Adrenal gland (tissue), 12 donors: ENCODE measurements around the gene PES1. TPM values are rescaled to one million over a fixed set of nuclear protein-coding genes. Genes with fewer than 3 reads are reported as not detected.
A peak's percentile ranks its signal among the peaks of the same experiment; 100 is the strongest.

Experiments used
- DNase-seq, 7 donors: peaks; one replicate each; pipeline ENCODE4 v3.0.0-alpha.2; 2019 to 2020
- H3K27ac ChIP-seq, 5 donors: fragments of 200-600 bp; sonication (generic) in 4 of 5; 1 replicate in 3 of 5; 2 replicates in 2 of 5; pipeline versions ENCODE4 v1.5.1 to v1.8.0; 2016 to 2020; ENCODE audit warnings: mild to moderate bottlenecking in 1 of 5
- H3K27me3 ChIP-seq: fragments of 200-600 bp; 2 replicates; pipeline ENCODE4 v1.8.0; 2021
- H3K36me3 ChIP-seq, 2 donors: fragments of 200-600 bp; replicated peaks in 1 of 2; 1 replicate in 1 of 2; 2 replicates in 1 of 2; pipeline versions ENCODE4 v1.5.1 to v1.8.0; 2018 to 2022
- H3K4me1 ChIP-seq, 2 donors: fragments of 200-600 bp; replicated peaks in 1 of 2; 1 replicate in 1 of 2; 2 replicates in 1 of 2; pipeline versions ENCODE4 v1.5.1 to v1.8.0; 2018 to 2021
- H3K4me3 ChIP-seq, 4 donors: fragments of 200-600 bp; sonication (generic) in 3 of 4; one replicate each; pipeline ENCODE4 v1.5.1; 2016 to 2018
- H3K9me3 ChIP-seq, 3 donors: fragments of 200-600 bp; sonication (generic) in 1 of 3; replicated peaks in 1 of 3; 1 replicate in 2 of 3; 2 replicates in 1 of 3; pipeline versions ENCODE4 v1.5.1 to v1.8.0; 2016 to 2021
- CTCF ChIP-seq, 6 experiments: fragments of 450-650 bp in 4 of 6; fragments of 200-600 bp in 2 of 6; sonication (generic) in 1 of 6; IDR thresholded peaks; 1 replicate in 5 of 6; 2 replicates in 1 of 6; pipeline versions ENCODE4 v1.5.1 to v1.8.0; 2016 to 2021; ENCODE audit warnings: antibody characterized with exemption in 6 of 6, mild to moderate bottlenecking in 2 of 6, moderate library complexity in 1 of 6
- POLR2A ChIP-seq, 2 donors: fragments of 450-650 bp; IDR thresholded peaks; one replicate each; pipeline ENCODE4 v1.6.1; 2017; ENCODE audit warnings: antibody characterized with exemption in 2 of 2, mild to moderate bottlenecking in 2 of 2, moderate library complexity in 1 of 2
- WGBS, 4 donors: extraction: QIAGEN DNeasy Blood & Tissue Kit in 2 of 4; methylation state at CpG; one replicate each; pipeline versions ENCODE4 v1.1.5 to v1.1.7; 2013 to 2017; 5-methylcytosine and 5-hydroxymethylcytosine counted together
- intact Hi-C, 2 donors: fragments of 100-400 bp; cut with DNase I; formaldehyde crosslinking; loops; one replicate each; pipeline versions ENCODE4 v1.14.1 to v1.15.0; 2022 to 2023
- polyA plus RNA-seq, 3 donors: library from polyadenylated mRNA; stranded (reverse); fragments of 200-250 nt in 2 of 3; fragments of 350-450 nt in 1 of 3; fragmentation: Illumina TruSeq in 1 of 3; extraction: RNeasy Lipid Tissue Mini Kit (QIAGEN cat#74804) in 1 of 3; gene quantifications; one replicate each; pipeline ENCODE4 v1.2.3, GENCODE V29; 2013 to 2014
- total RNA-seq, 9 donors: library from RNA; depleted of rRNA in 4 of 9; stranded (reverse); fragments of >200 nt in 4 of 9; fragments of 120-200 nt in 1 of 9; fragmentation: NEBNext Ultra II Directional in 1 of 9; extraction: Animal tissue kit (Norgen Biotek cat#: 25700) in 1 of 9; gene quantifications; one replicate each; pipeline versions ENCODE4 v1.1.0 to v1.2.4, GENCODE V29; 2013 to 2023
- donor health status: healthy with polysubstance abuse.
- donor health status: Bipolar disorder and iron deficiency.
- donor health status: DM: yes; HTN: yes; CAD: no.
- donor health status: DM: no; HTN: no; CAD: no.
- donor health status: DM: no; HTN: no; CAD: no.
- donor health status: DM: yes; HTN: yes; CAD: no.

Gene PES1
- total and polyA plus RNA-seq, 12 donors: 46.0 to 117 (median 66.0) TPM

GRCh38 chr22:30537083-30537731 is 54.5 kb downstream of the PES1 start:
- intact Hi-C loops: no loop called here
- H3K9me3 ChIP-seq: no peaks in the 10 kb centered on the region
- 50 to 66% (median 56%) methylated on average over 7 to 9 of the region's 9 CpGs for whole genome bisulfite sequencing, 4 donors

GRCh38 chr22:30535182-30535581 is 56.5 kb downstream of the PES1 start:
- no peak for TF ChIP-seq POLR2A (IDR thresholded peaks at IDR 0.05)
- TF ChIP-seq CTCF (IDR thresholded peaks at IDR 0.05): no peak
- Histone ChIP-seq H3K27ac (no peak overlapping the region), H3K27me3 (no peaks in the 10 kb centered on the region), H3K36me3 (no peaks in the 10 kb centered on the region), H3K4me3 (no peak overlapping the region), H3K4me1 (no peaks in the 10 kb centered on the region), H3K9me3 (no peaks in the 10 kb centered on the region)
- 82 to 95% (median 91%) methylated on average over 4 of the region's 4 CpGs for WGBS, 4 donors
- no peak for DNase-seq
- intact Hi-C loops: no loop called here

More at GRCh38 chr22:30537083-30537731, 54.5 kb downstream of the PES1 start:
- Histone ChIP-seq H3K36me3 (no peaks in the 10 kb centered on the region), H3K27ac (no peak overlapping the region), H3K4me1 (peaks cover 0 to 2% of the 10 kb centered on the region in 2 donors), H3K4me3 (no peak overlapping the region), H3K27me3 (no peaks in the 10 kb centered on the region)
- peak in 4 of 7 donors; percentile 24 to 51 (median 33) for DNase-seq
- TF ChIP-seq POLR2A (IDR thresholded peaks at IDR 0.05) (no peak), CTCF (IDR thresholded peaks at IDR 0.05) (no peak)

- Histone ChIP-seq H3K36me3 (no peaks in the 10 kb centered on the region), H3K4me3 (no peak overlapping the region), H3K27me3 (no peaks in the 10 kb centered on the region), H3K27ac (no peak overlapping the region), H3K4me1 (no peaks in the 10 kb centered on the region), H3K9me3 (no peaks in the 10 kb centered on the region)
- intact Hi-C loops: no loop called here
- WGBS, 4 donors: 90 to 95% (median 91%) methylated on average over 10 to 17 of the region's 17 CpGs
- TF ChIP-seq POLR2A (IDR thresholded peaks at IDR 0.05): no peak
- DNase-seq: no peak
Measured at GRCh38 chr22:30531651-30532608, 59.8 kb downstream of the PES1 start.

- no peak for TF ChIP-seq CTCF (IDR thresholded peaks at IDR 0.05)
- TF ChIP-seq POLR2A (IDR thresholded peaks at IDR 0.05): no peak
- intact Hi-C loops: no loop called here
- Histone ChIP-seq H3K36me3 (no peaks in the 10 kb centered on the region), H3K9me3 (no peaks in the 10 kb centered on the region), H3K4me3 (no peak overlapping the region), H3K27ac (no peak overlapping the region), H3K27me3 (no peaks in the 10 kb centered on the region), H3K4me1 (no peaks in the 10 kb centered on the region)
- no peak for DNase-seq
- 85 to 96% (median 90%) methylated on average over 4 of the region's 4 CpGs for WGBS, 4 donors
Measured at GRCh38 chr22:30526656-30527055, 65.1 kb downstream of the PES1 start.

Other genes starting within 250 kb of the PES1 start
- gene SF3A1, start 235.0 kb downstream of the PES1 start, total RNA-seq: 100 to 1,000 TPM in 6 of 9 donors, 10 to 100 TPM in 3; 26.8 to 212 (median 141) TPM
- gene SF3A1, start 235.0 kb downstream of the PES1 start, polyA plus RNA-seq: 10 to 100 TPM; 15.7 to 69.6 (median 24.1) TPM
- 1 to 10 TPM in 8 of 9 donors, under 1 TPM in 1; 0.48 to 9.9 (median 2.7) TPM for gene CCDC157, start 234.9 kb downstream of the PES1 start, total RNA-seq
- gene CCDC157, start 234.9 kb downstream of the PES1 start, polyA plus RNA-seq: 1 to 10 TPM in 2 of 3 donors, under 1 TPM in 1; 0.75 to 5.3 (median 3.7) TPM
- 10 to 100 TPM in 5 of 9 donors, 1 to 10 TPM in 4; 7.7 to 20.1 (median 10.1) TPM for gene RNF215, start 204.5 kb downstream of the PES1 start, total RNA-seq
- 10 to 100 TPM in 2 of 3 donors, 1 to 10 TPM in 1; 2.0 to 17.4 (median 17.1) TPM for gene RNF215, start 204.5 kb downstream of the PES1 start, polyA plus RNA-seq
- gene SEC14L2, start 194.9 kb downstream of the PES1 start, total RNA-seq: 1 to 10 TPM in 8 of 9 donors, under 1 TPM in 1; 0.78 to 7.7 (median 4.9) TPM
- gene SEC14L2, start 194.9 kb downstream of the PES1 start, polyA plus RNA-seq: 1 to 10 TPM in 2 of 3 donors, under 1 TPM in 1; 0.99 to 3.1 (median 2.1) TPM
- 10 to 100 TPM; 10.4 to 36.3 (median 14.0) TPM for gene MTFP1, start 166.1 kb downstream of the PES1 start, total RNA-seq
- 10 to 100 TPM; 13.7 to 19.7 (median 16.3) TPM for gene MTFP1, start 166.1 kb downstream of the PES1 start, polyA plus RNA-seq
- under 1 TPM in 1 of 9 donors, not detected in 8; 0.27 TPM for gene SEC14L3, start 119.9 kb downstream of the PES1 start, total RNA-seq
- gene SEC14L3, start 119.9 kb downstream of the PES1 start, polyA plus RNA-seq: not detected
- gene SEC14L4, start 86.2 kb downstream of the PES1 start, total RNA-seq: 1 to 10 TPM in 6 of 9 donors, under 1 TPM in 3; 0.17 to 2.6 (median 1.1) TPM
- gene SEC14L4, start 86.2 kb downstream of the PES1 start, polyA plus RNA-seq: under 1 TPM; 0.29 to 0.64 (median 0.47) TPM
- 1 to 10 TPM in 5 of 9 donors, under 1 TPM in 3, not detected in 1; 0.19 to 4.3 (median 1.3) TPM for gene SEC14L6, start 45.2 kb downstream of the PES1 start, total RNA-seq
- 1 to 10 TPM in 1 of 3 donors, under 1 TPM in 2; 0.32 to 1.5 (median 0.74) TPM for gene SEC14L6, start 45.2 kb downstream of the PES1 start, polyA plus RNA-seq
- under 1 TPM in 2 of 9 donors, not detected in 7; 0.31 to 0.33 TPM for gene GAL3ST1, start 17.2 kb downstream of the PES1 start, total RNA-seq
- under 1 TPM in 2 of 3 donors, not detected in 1; 0.57 to 0.72 TPM for gene GAL3ST1, start 17.2 kb downstream of the PES1 start, polyA plus RNA-seq
- 100 to 1,000 TPM in 1 of 9 donors, 10 to 100 TPM in 8; 24.0 to 108 (median 60.7) TPM for gene TCN2, start 15.3 kb upstream of the PES1 start, total RNA-seq
- gene TCN2, start 15.3 kb upstream of the PES1 start, polyA plus RNA-seq: 10 to 100 TPM; 12.8 to 21.9 (median 17.8) TPM
- 1 to 10 TPM in 8 of 9 donors, under 1 TPM in 1; 0.60 to 7.0 (median 3.8) TPM for gene SLC35E4, start 43.9 kb upstream of the PES1 start, total RNA-seq
- gene SLC35E4, start 43.9 kb upstream of the PES1 start, polyA plus RNA-seq: 1 to 10 TPM; 1.3 to 2.0 (median 2.0) TPM
- 1 to 10 TPM; 3.9 to 8.9 (median 6.2) TPM for gene DUSP18, start 76.0 kb upstream of the PES1 start, total RNA-seq
- 1 to 10 TPM; 1.4 to 5.0 (median 3.8) TPM for gene DUSP18, start 76.0 kb upstream of the PES1 start, polyA plus RNA-seq
- 10 to 100 TPM; 15.2 to 35.6 (median 24.3) TPM for gene OSBP2, start 103.0 kb upstream of the PES1 start, total RNA-seq
- gene OSBP2, start 103.0 kb upstream of the PES1 start, polyA plus RNA-seq: 10 to 100 TPM in 2 of 3 donors, 1 to 10 TPM in 1; 7.3 to 13.4 (median 11.7) TPM